HG02798 (cell line): ENCODE results near the gene XDH.

Source experiments
- ATAC-seq: cut with Tn5 transposase; IDR thresholded peaks from one replicate; pipeline ENCODE4 v1.9.1; 2021; ENCODE audit warnings: mild to moderate bottlenecking; ENCODE audit not compliant: unreplicated experiment, poor library complexity

The XDH gene

DNA sequence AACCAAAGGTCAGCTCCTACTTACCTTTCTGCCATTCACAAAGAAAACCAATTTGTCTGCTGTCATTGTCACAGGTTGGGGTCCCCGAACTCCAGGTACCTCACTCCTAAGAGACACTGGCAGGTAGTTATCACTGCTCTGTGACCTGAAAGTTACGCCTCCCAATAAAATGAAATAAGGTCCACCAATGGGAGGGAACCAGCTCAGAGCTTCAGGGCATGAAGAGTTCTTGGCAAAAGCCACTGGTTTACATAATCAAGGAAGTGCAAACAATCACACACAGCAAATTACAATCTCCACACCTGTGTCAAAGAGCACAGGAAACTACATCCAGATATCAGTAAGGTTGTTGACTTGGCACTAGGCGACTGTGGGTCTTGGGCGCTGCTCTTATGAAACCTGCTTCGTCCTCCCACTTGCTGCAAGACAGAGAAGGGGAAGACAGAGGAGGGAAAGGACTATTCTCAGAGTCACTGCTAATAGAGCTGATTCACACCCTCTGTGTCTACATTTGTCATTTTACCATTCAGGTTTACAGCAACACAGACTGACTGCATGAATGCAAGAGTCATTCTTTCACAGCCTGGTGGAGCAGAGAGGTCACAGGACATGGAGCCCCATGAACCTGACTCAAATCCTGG, at the start of gene XDH:
Gene XDH, minus strand, starts transcription at position 142 of the 641 bp plus-strand sequence. Its CDS starts 76 bp downstream, at position 66.
- no peak for ATAC-seq

DNA sequence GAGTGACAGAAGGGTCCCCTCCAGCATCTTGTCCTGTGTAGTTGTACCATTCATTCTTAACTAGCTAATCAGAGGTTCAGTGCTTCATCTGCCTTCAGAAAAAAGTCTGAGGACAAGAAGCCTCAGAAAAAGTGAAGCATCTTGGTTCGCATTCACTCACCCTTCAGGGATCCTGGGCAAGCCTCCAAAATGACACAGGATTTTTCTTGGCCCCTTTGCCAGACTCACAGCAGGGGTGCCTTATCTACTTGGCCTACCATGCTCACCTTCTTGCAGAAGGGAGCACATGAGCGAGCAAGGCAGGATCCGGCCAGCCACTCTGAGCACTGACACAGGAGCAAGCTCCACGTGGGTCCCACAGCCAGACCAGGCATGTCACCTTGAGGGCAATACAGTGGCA, 43.1 kb upstream of the XDH start:
- ATAC-seq = no peak

DNA sequence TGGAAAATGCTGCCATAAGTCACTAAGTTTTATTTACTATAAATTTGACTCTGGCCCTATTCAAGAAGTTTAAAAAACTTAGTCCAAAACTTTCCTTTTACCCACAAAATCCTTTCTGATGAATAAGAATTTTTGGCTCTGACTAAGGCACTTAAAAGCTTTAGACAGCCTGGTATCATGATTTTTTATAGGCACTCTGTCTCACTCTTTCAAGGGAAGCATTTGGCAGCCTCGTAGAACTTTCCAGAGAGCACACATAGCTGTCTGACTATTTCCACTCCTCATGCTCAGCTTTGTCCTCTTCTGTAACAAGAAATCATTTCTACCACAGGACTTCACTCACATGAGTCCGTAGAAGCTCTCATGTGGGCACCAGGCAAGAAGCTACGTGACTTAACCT, 32.3 kb upstream of the XDH start:
- ATAC-seq = no peak

DNA sequence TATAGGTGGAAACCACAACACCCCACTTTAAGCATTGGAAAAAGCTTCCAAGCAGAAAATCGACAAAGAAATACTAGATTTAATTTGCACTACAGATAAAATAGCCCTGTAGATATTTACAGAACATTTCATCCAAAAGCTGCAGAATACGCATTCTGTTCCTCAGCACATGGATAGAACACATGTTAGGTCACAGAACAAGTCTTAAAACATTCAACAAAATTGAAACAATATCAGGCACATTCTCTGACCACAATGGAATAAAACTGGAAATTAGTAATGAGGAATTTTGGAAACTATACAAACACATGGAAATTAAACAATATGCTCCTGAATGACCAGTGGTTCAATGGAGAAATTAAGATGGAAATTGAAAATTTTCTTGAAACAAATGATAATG, 27.8 kb upstream of the XDH start:
- no peak for ATAC-seq

DNA sequence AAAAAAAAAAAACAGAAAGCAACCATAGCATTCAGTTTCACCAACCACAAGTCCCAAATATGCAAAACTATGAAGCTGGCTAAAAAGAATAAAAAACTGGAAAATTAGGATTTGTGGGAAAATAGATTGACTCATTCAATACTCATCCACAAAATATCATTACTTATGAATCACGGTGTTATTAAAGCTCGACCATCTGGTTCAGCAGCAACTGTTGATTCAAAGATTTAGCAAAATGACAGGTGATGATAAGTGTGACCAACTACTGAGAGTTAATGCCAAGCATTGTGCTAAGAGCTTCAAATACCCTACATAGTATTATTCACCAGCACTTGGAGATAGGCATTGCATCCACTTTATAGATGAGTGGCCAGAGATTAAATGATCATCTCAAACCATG, 26.2 kb upstream of the XDH start:
- no peak for ATAC-seq

DNA sequence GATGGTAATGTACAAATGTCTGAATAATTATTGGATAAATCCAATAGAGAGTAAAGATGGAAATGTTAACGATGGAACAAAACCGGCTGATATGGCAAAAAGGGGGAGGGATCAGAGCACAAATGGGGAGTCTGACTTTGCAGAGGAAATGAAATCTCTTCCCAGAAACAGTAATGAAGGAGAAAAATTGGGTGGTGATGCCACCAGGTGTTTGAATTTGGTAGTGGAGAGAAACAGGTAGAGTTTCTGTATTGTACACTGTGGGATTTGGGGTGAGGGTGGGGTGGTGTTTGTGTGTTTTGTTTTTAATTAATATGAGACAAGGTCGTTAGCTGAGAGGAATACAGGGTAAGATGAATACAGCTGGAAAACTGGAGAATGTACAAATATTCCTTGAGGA, 20.4 kb upstream of the XDH start:
- no peak for ATAC-seq

DNA sequence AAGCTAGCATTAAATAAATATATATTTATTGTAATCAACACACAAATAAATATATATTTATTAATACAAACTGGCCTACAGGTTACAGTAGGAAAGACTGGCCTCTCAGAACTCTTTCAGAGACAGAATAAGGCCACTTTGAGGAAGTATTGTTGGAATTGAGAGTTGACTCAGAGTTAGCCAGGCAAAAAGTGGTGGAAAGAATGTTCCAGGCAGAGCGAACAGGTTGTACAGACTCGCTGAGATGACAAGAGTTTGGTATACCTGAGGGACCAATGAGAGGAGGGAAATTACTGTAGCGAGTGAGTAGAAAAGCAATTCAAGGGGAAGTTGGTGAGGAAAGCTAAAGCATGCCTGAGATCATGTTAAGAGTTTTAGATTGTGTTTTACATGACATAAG, 19.0 kb upstream of the XDH start:
- no peak for ATAC-seq

DNA sequence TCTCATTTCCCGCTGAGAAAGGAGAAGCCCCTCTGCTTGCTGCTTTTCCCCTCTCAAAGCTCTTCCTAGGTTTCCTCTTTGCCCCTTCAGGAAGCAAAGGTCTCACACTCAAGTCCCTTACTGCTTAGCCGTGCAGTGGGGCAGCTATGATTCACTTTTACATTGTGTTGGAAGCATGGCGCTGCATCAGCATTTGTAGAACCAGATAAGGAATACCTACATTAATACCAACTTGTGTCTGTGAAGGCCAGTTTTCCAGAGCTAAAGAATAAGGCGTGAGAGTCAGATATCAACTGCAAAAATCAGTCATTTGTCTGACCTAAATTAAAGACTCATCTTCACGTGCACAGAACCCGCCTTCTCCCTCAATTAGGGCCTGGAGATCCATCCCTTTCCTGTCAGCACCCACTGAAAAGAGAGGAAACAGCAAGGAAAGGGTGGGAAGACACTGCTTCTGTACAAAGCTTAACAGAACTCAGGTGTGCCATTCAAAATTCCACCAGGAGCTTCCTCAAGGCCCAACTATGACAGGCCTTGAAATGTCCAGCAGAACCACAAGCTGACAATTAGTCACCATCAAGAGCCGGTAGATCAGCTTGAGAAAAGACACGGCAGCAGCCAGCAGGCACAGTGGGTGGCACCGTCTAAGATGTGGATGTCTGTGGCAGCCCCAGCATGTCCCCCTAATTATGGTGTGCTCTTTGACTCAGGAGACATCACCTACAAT, 16.1 kb upstream of the XDH start:
- no peak for ATAC-seq

DNA sequence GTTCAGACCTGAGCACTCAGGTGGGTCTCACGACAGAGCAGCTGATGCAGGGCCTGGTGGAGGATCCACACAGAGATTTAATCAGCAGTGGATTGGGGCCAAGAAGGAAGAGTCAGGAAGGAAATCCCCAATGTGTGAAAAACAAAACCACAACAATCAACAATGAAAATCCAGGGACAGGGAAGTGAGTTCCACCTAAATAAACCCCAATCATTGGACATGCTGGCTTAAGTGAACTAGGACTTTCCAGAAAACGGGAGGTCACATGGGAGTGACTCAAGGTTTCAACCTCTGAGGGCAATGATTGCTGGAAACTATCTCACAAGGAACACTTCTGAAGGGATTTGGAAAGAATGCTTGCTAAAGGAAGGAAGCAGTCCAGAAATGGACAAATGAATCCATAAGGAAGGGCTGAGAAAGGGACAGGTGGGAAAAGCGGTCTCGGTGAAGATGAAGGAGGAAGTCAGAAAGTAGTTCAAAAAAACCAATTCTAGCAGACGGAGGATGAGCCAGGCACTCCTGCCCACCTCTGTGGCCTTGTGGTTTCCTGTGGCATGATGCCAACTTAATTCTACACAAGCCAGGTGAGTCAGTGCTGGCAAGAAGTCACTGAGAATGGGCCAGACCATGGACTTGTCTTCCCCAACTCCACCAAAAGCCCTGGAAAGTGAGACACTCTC, 15.4 kb upstream of the XDH start:
- no peak for ATAC-seq

DNA sequence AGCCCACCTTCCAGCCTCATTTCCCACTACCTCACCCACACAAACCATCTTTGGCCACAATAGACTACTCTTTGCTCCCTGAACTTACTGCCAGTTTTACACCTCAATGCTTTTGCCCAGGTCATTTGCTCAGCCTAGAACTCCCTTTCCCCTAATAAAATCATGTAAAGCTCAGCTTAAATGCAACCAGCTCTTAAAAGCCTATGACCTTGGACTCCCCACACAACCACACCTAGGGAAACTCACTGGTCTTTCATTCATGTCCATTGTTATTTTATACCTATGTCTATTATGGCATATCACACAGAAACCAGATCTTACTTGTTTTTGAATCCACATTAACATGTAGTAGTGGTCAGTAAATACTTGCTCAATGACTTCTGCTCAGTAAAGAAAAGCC, 14.5 kb upstream of the XDH start:
- ATAC-seq = no peak

DNA sequence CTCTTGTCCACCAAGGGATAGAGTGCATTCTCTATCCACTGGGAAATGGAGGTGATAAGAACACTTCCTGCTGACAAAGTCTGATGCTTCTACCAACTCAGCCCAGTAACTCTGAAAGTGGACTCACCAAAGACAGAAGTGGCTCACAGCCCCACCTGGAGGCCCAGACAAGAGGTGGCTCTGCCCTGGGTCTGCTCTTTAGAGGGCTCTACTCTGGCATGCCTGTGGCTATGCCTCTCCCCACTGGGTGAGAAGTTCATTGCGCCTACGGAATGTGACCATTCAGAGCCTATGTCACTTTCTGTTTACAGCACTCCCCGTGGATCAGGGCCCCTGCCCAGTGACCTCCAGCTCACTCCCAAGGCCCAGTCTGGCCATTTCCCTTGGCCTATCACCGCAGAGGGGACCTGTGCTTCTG, 13.5 kb upstream of the XDH start:
- ATAC-seq = no peak

DNA sequence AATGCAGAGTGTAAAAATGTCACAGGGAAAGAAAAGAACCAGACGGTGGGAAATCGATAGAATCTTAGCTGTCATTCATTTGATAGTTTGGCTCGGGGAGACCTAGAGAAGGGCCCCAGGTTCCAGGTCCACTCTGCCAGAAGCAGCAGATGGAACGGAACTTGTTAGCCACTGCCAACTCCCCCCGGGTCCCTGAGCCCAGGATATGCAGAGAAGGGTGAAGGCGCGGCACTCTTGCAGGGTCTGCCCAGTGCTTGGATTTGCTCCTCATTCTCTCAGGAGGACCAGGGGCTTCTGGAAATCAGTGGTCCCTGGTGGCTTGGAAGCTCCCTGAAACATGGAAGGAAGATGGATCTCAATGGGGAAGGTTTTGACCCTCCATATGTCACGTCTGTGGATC, 11.6 kb upstream of the XDH start:
- no peak for ATAC-seq

DNA sequence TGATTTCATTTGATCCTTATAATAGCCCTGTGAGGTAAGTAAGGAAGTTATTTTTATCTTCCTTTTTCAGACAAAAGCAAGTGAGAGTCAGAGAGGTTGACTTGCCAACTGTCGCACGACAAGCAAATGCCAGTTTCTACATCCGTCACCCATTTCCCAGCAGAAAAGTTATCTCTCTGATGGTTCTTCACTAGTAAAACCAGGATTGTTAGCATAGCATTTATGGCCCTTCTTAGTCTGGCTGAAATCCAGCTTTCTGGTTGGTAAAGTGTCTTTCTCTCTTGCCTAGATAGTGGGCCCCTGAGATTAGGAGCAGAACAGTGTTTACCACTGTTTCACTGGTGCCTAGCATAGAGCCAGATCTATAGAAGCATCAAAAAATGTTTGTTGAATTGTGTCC, 7.1 kb upstream of the XDH start:
- no peak for ATAC-seq

DNA sequence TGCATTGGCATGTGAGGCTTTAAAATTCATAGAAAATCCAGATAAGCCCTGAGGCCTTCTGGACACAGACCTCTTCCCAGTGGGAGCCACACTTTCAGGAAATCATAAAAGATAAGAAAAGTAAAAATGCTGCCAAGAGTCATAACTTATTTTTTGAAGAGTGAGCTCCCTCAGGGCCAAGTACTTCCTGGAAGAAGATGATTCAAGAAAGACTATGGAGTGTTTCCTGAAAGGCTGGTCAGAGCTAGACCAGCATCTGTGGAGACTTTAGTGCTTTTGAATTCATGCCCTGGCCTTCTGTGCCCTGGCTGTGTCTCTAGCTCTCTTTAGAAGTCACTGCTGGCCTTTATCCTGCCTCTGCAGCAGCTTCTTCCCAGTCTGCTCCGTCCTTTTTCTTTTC, 6.4 kb upstream of the XDH start:
- ATAC-seq = no peak

DNA sequence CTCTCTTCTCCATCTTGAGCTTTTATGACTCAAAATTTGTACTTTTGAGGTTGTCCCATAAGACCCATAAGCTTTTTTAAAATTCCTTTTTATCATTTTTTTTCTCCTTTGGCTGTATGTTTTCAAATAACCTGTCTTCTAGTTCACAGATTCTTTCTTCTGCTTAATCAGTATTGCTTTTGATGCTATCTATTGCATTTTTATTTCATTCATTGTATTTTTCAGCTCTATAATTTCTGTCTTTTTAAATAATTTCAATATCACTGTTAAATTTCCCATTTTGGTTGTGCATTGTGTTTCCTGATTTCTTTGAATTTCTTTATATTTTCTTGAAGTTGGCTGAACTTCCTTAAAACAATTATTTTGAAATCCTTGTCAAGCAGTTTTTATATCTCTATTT, 4.8 kb upstream of the XDH start:
- ATAC-seq = no peak

DNA sequence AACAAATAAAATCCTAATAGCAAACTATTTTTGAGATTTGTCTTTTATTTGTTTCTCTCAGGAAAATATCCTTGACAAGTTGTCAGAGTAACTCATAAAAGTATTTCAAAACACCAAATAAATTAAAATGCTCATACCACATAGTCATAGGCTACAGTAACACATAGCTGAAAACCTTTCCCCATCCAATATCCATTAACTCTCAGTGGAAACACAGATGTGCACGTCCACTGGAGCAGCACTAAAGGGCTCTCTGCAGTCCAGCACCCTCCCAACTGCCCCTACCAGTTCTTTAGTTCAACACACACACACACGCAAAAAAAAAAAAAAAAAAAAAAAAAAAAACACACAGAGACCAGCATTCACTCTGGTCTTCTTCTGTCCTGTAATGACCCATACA, 879 bp upstream of the XDH start:
- no peak for ATAC-seq

DNA sequence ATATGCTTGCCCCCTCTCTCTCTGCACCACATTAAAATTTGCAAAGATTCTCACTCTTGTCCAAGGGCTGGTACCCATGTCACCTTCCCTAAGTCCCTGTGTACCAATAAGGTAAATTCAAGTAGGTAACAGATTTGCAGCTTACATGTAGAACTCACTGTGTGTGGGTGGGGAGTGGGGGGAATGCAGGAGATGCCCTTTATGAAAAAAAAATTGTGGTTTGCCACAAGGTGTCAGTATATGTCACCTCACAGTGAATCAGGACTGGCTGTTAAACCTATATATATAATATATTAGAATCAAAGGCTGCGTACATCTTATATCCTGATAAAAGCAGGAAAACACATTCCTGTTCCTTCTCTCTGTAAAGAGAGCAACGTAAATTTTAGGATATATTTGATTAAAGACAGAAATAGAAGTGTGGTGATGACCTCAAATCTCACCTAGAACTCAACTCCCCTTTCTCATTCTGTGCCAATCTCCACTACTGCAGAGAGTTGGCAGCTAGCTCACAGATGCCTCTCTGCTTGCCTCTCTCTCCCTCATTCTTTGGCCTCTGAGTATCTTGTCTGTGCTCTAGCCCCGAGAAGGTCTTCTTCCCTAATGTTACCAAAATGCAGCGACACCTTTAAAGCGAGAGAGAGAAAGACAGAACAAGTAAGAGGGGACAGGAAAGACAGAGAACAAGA, 536 bp downstream of the XDH start:
- ATAC-seq = no peak

DNA sequence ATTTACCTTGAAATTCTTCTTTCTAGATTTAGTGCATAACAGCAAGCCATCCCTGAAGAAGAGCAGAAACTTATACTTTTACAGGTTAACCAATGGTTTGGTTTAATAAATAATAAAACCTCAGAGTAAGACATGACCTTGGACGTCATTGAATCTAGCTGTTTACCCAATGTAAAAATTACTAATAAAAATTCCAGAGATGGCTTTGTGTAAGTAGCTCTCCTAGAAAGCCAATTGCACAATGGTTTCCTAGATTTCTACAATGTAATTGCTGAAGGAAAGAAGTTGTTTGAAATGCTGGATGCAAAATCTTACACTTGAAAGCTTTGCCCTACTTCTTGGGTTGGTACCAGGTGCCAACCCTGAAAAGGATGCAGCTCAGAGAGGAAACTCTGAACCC, 1.5 kb downstream of the XDH start:
- no peak for ATAC-seq

DNA sequence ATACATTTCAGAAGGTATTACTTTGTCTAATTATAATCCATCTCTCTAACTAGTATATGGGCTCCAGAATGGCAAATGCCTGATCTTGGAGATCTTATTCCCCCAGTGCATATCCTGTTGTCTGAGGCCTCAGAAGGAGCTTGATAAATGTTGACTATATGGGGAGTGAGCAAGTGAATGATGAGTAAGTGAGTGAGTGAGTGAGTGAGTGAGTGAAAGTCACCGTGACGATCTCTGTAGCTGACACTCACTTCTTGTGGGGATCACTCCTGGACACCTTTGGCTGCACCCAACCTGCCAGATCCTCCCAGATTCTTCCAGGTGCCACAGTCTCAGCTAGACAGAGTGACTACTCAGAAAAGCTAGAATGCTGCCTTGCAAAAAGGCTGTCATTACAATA, 2.8 kb downstream of the XDH start:
- ATAC-seq = no peak

DNA sequence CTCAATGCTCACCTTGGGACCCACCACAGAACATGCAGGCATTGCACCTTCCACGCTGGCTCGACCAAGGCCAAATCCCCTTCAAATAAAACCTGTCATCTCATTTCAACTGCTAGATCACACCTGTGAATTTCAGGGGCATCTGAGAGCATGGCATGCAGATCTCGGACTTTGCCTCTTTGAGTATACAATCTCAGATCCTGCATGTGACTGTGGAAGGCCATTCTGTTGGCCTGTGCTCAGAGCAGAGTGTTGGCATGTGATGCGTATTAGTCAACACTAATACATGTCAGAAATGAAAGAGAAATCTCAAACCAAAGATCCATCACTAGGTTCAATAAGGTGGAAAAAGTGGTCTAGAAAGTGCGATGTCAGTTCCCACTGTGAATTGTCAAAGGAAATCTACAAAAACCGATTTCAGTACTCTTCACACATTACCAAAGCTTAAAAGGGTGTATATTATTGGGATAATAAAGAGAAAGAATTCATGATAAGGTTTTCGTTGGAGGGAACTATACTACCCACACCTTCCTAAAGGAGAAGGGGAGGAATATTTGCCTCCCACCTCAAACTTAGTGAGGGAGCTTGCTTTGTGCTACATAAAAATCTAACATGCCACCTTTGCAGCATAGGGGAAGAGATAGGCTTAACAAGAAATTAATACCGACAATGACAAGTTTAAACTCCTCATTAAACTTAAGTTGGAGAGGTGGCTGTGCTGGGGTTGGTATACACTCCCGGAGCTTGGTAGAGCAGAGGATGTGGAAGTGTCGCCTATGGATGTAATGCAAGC, 7.8 kb downstream of the XDH start:
- no peak for ATAC-seq
